ENCODE data around the gene DMXL1. TPM values are rescaled to one million over a fixed set of nuclear protein-coding genes. Genes with fewer than 3 reads are reported as not detected.
A peak's percentile ranks its signal among the peaks of the same experiment; 100 is the strongest.
"Not testable (repeated sequence)": the region's sequence is repeated elsewhere in the genome, so short reads cannot be mapped to it uniquely, and the experiment has no call there.

DMXL1 gene
- total and polyA plus RNA-seq, 8 donors: 9.9 to 30.5 (median 23.5) TPM

GRCh38 chr5:119118000-119118399 lies 47.1 kb downstream of the DMXL1 start:
- H3K4me3 ChIP-seq: no peak overlapping the region
- FAIRE-seq: no peak
- no peak for TF ChIP-seq CTCF (IDR thresholded peaks at IDR 0.05)

GRCh38 chr5:119120893-119121292 lies 50.0 kb downstream of the DMXL1 start:
- intact Hi-C loops (cut with DNase I): no loop called here
- no peak for FAIRE-seq
- no peak for DNase-seq
- Histone ChIP-seq H3K9me3 (no peaks in the 10 kb centered on the region), H3K27me3 (no peaks in the 10 kb centered on the region), H3K4me1 (no peaks in the 10 kb centered on the region), H3K27ac (no peak overlapping the region), H3K4me3 (no peak overlapping the region), H3K36me3 (peaks cover 0 to 12% (median 2%) of the 10 kb centered on the region in 3 donors)
- TF ChIP-seq CTCF (IDR thresholded peaks at IDR 0.05): no peak
- no peak for ATAC-seq
- WGBS, 2 donors: 96% methylated on average over 4 of the region's 4 CpGs

More at GRCh38 chr5:119118000-119118399, 47.1 kb downstream of the DMXL1 start:
- DNase-seq (no peak), ATAC-seq (no peak)
- intact Hi-C loops (cut with DNase I): no loop called here
- Histone ChIP-seq H3K27ac (no peak overlapping the region), H3K27me3 (no peaks in the 10 kb centered on the region), H3K36me3 (peaks cover 2 to 7% (median 4%) of the 10 kb centered on the region in 3 donors), H3K4me1 (no peaks in the 10 kb centered on the region), H3K9me3 (no peaks in the 10 kb centered on the region)

GRCh38 chr5:119122474-119122873 lies 51.6 kb downstream of the DMXL1 start:
- FAIRE-seq; ATAC-seq; H3K4me1 ChIP-seq; H3K36me3 ChIP-seq; H3K27me3 ChIP-seq; H3K4me3 ChIP-seq; H3K9me3 ChIP-seq; H3K27ac ChIP-seq; intact Hi-C loops (cut with DNase I): not testable (repeated sequence)
- DNase-seq: peak in 1 of 6 donors; percentile 50
- WGBS, 2 donors: 97% methylated on average over 25 to 27 of the region's 27 CpGs

GRCh38 chr5:119123280-119123679 lies 52.4 kb downstream of the DMXL1 start:
- TF ChIP-seq CTCF (IDR thresholded peaks at IDR 0.05): no peak
- DNase-seq (no peak), FAIRE-seq (no peak), ATAC-seq (no peak)
- 94% methylated on average over 2 of the region's 2 CpGs; no CpG with 5 or more reads in 1 of the 2 donors for WGBS, 2 donors
- Histone ChIP-seq H3K27ac (no peak overlapping the region), H3K36me3 (peaks cover 0 to 5% (median 0%) of the 10 kb centered on the region in 3 donors), H3K27me3 (no peaks in the 10 kb centered on the region), H3K4me1 (no peaks in the 10 kb centered on the region), H3K9me3 (no peaks in the 10 kb centered on the region), H3K4me3 (no peak overlapping the region)
- intact Hi-C loops (cut with DNase I): no loop called here

GRCh38 chr5:119129770-119130169 lies 58.9 kb downstream of the DMXL1 start:
- Histone ChIP-seq H3K27ac (no peak overlapping the region), H3K27me3 (no peaks in the 10 kb centered on the region), H3K9me3 (no peaks in the 10 kb centered on the region), H3K36me3 (peaks cover 0 to 19% (median 0%) of the 10 kb centered on the region in 3 donors), H3K4me1 (no peaks in the 10 kb centered on the region), H3K4me3 (no peak overlapping the region)
- FAIRE-seq (no peak), ATAC-seq (no peak), DNase-seq (no peak)
- 57 to 62% methylated on average over 2 of the region's 2 CpGs for WGBS, 2 donors
- TF ChIP-seq CTCF (IDR thresholded peaks at IDR 0.05): no peak
- intact Hi-C loops (cut with DNase I): no loop called here
